B cell (primary cell): ENCODE results near the gene SLC38A10. TPM values are rescaled to one million over a fixed set of nuclear protein-coding genes. Genes with fewer than 3 reads are reported as not detected.
A peak's percentile ranks its signal among the peaks of the same experiment; 100 is the strongest.
"Not testable (repeated sequence)": the region's sequence is repeated elsewhere in the genome, so short reads cannot be mapped to it uniquely, and the experiment has no call there.

Source experiments
- ATAC-seq: fragments of 200-7000 bp; cut with Tn5 transposase; one replicate; pipeline ENCODE4 v1.10.0; 2021; ENCODE audit warnings: low read depth, mild to moderate bottlenecking, moderate number of reproducible peaks, moderate library complexity
- CTCF ChIA-PET: fragments of 350-600 bp; sonication (Branson Sonifier 250); formaldehyde crosslinking; loops from one replicate; lab custom pipeline; 2021; ENCODE audit warnings: antibody characterized with exemption, inconsistent platforms; lab: Charles Lee
- POLR2A ChIA-PET: fragments of 350-600 bp; sonication (Branson Sonifier 250); formaldehyde crosslinking; loops from one replicate; lab custom pipeline; 2021; ENCODE audit warnings: antibody characterized with exemption; lab: Charles Lee
- DNase-seq: peaks from one replicate; pipeline ENCODE4 v3.0.0; 2013
- H2AFZ ChIP-seq: 2 replicates; pipeline ENCODE4 v1.6.1; 2012; ENCODE audit warnings: mild to moderate bottlenecking, low read depth, low read length; ENCODE audit not compliant: insufficient read depth, poor library complexity, severe bottlenecking
- H3K27ac ChIP-seq, 2 donors: 1 replicate in 1 of 2; 2 replicates in 1 of 2; pipeline ENCODE4 v1.5.1; 2012 to 2013; ENCODE audit warnings: low read length in 2 of 2, mild to moderate bottlenecking in 2 of 2, moderate library complexity in 1 of 2
- H3K27me3 ChIP-seq, 4 experiments: fragments of 200-600 bp in 1 of 4; sonication (generic) in 1 of 4; replicated peaks in 1 of 4; 1 replicate in 2 of 4; 2 replicates in 2 of 4; pipeline versions ENCODE4 v1.6.1 to v1.7.0; 2013 to 2016; ENCODE audit warnings: low read length in 3 of 4, mild to moderate bottlenecking in 2 of 4, mixed read lengths in 1 of 4, moderate library complexity in 1 of 4; ENCODE audit not compliant: insufficient read depth in 4 of 4, control insufficient read depth in 3 of 4; ENCODE audit errors: control extremely low read depth in 1 of 4
- H3K36me3 ChIP-seq, 2 experiments: replicated peaks in 1 of 2; 1 replicate in 1 of 2; 2 replicates in 1 of 2; pipeline versions ENCODE4 v1.6.1 to v1.7.1; 2013; ENCODE audit warnings: low read length in 1 of 2; ENCODE audit not compliant: insufficient read depth in 2 of 2, control insufficient read depth in 1 of 2; ENCODE audit errors: control extremely low read depth in 1 of 2, extremely low read depth in 1 of 2
- H3K4me1 ChIP-seq, 2 donors: fragments of 200-600 bp in 1 of 2; sonication (generic) in 1 of 2; 1 replicate in 1 of 2; 2 replicates in 1 of 2; pipeline versions ENCODE4 v1.5.1 to v1.6.1; 2013 to 2017; ENCODE audit warnings: low read length in 2 of 2; ENCODE audit not compliant: control insufficient read depth in 2 of 2, insufficient read depth in 2 of 2
- H3K4me2 ChIP-seq: replicated peaks from 2 replicates; pipeline ENCODE3; 2012; ENCODE audit warnings: mild to moderate bottlenecking, low read depth, low read length; ENCODE audit not compliant: poor library complexity, severe bottlenecking
- H3K4me3 ChIP-seq, 5 experiments: fragments of 200-600 bp in 1 of 5; sonication (generic) in 1 of 5; 1 replicate in 3 of 5; 2 replicates in 2 of 5; pipeline versions ENCODE4 v1.5.1 to v1.7.0; 2011 to 2016; ENCODE audit warnings: low read length in 4 of 5, mild to moderate bottlenecking in 4 of 5, low read depth in 2 of 5, control low read depth in 1 of 5, moderate library complexity in 1 of 5; ENCODE audit not compliant: insufficient read depth in 1 of 5; ENCODE audit errors: control extremely low read depth in 1 of 5, extremely low read depth in 1 of 5
- H3K79me2 ChIP-seq: fragments of 200-600 bp; sonication (generic); one replicate; pipeline ENCODE4 v1.6.0; 2016; ENCODE audit warnings: low read length; ENCODE audit not compliant: control insufficient read depth, insufficient read depth
- H3K9ac ChIP-seq: fragments of 200-600 bp; sonication (generic); 2 replicates; pipeline ENCODE4 v1.6.1; 2017; ENCODE audit warnings: mild to moderate bottlenecking, low read length, moderate library complexity
- H3K9me3 ChIP-seq, 3 donors: one replicate each; pipeline versions ENCODE4 v1.6.1 to v1.7.1; 2013; ENCODE audit warnings: low read length in 2 of 3; ENCODE audit not compliant: control insufficient read depth in 2 of 3, insufficient read depth in 1 of 3; ENCODE audit errors: control extremely low read depth in 1 of 3
- H4K20me1 ChIP-seq: 2 replicates; pipeline ENCODE4 v1.6.0; 2012; ENCODE audit warnings: mild to moderate bottlenecking, low read length; ENCODE audit not compliant: insufficient read depth, control insufficient read depth, poor library complexity, severe bottlenecking
- H3K27ac Mint-ChIP-seq: one replicate; pipeline ENCODE4 v1.8.0; 2021; ENCODE audit warnings: mixed read lengths
- H3K27me3 Mint-ChIP-seq: one replicate; pipeline ENCODE4 v1.8.0; 2021; ENCODE audit warnings: mixed read lengths
- H3K4me1 Mint-ChIP-seq: one replicate; pipeline ENCODE4 v1.8.0; 2021; ENCODE audit warnings: mixed read lengths
- H3K4me3 Mint-ChIP-seq: one replicate; pipeline ENCODE4 v1.8.0; 2021; ENCODE audit warnings: mixed read lengths
- H3K9me3 Mint-ChIP-seq: one replicate; pipeline ENCODE4 v1.8.0; 2022; ENCODE audit warnings: mixed read lengths; ENCODE audit not compliant: insufficient read depth
- EZH2 ChIP-seq: IDR thresholded peaks from 2 replicates; pipeline ENCODE4 v1.6.1; 2012; ENCODE audit warnings: borderline replicate concordance, low read depth, mild to moderate bottlenecking, moderate library complexity, low read length; ENCODE audit not compliant: insufficient read depth, poor library complexity, severe bottlenecking
- whole genome bisulfite sequencing: methylation state at CpG from one replicate; pipeline ENCODE4 v1.1.5; 2013; ENCODE audit warnings: missing lambda C conversion rate; ENCODE audit not compliant: insufficient coverage; 5-methylcytosine and 5-hydroxymethylcytosine counted together
- intact Hi-C: fragments of 100-400 bp; cut with micrococcal nuclease; formaldehyde crosslinking; loops from one replicate; pipeline ENCODE4 v1.10.0; 2022
- polyA plus RNA-seq: library from polyadenylated mRNA; depleted of rRNA; stranded (reverse); fragments of >200 nt; gene quantifications from 2 replicates; pipeline ENCODE4 v1.2.3, GENCODE V29; 2012
- total RNA-seq, 2 donors: library from RNA; stranded (reverse); fragments of 120-200 nt in 1 of 2; gene quantifications; 1 replicate in 1 of 2; 2 replicates in 1 of 2; pipeline versions ENCODE4 v1.2.3 to v1.2.4, GENCODE V29; 2013 to 2022
- TF ChIP-seq, protein P1 (sequence below): fragments of 200-600 bp; IDR thresholded peaks from one replicate; pipeline ENCODE4 v1.8.0; 2022; ENCODE audit warnings: antibody characterized with exemption, mild to moderate bottlenecking

The SLC38A10 gene
- total and polyA plus RNA-seq, 2 donors (not counting 1 experiment from before 2014, with no cell fraction given), result 76.1 to 104 TPM

DNA sequence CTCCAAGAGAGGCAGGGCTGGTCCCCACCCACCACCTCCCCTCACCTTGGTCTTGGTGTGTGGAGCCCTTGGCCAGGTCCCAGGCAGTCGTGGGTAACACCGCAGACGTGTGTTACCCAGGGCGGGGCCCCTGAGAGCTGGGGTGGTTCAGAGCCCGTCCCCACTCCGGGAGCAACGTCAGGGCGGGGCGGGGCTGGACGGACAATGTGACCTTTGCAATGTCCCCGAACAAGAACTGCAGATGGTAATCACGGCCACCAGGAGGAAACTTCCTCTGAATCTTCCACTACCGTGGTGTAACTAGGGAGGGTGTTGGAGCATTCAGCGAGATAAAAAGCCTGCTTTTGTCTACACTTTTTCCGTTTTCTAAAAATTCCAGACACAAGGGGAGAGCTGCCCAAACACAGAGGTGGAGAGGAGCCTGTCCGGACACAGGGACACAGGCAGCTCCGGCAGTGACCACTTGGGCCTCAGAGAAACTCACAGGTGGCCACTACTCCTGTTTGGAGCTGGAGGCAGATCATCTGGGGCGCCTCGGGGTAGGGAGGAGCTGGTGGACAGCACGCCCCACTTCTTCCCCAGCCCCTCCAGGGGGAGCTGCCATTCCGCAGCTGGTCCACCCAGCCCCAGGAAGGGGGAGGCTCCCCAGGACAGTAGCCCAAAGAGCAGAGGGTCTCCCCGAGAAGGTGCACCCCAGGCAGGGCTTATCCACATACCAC, 14.2 kb upstream of the SLC38A10 start:
- 11% methylated on average over 13 of the region's 22 CpGs for WGBS
- H2AFZ ChIP-seq, result no peak overlapping the region

DNA sequence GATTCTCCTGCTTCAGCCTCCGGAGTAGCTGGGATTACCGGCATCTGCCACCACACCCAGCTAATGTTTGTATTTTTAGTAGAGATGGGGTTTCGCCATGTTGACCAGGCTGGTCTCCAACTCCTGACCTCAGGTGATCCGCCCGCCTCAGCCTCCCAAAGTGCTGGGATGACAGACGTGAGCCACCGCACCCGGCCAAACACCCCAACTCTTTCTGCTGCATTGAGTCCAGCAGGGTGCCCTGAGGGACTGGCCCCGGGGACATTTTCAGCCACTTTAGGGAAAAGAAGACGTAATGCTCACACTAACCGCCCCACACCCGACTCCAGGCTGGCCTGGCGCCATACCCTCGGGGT, 13.7 kb upstream of the SLC38A10 start:
- H3K27ac ChIP-seq, H3K79me2 ChIP-seq, DNase-seq, H3K4me1 Mint-ChIP-seq, H3K4me3 ChIP-seq, CTCF ChIA-PET, H3K4me3 Mint-ChIP-seq, H3K27ac Mint-ChIP-seq, intact Hi-C loops, H3K36me3 ChIP-seq, H3K4me1 ChIP-seq, H3K9me3 ChIP-seq, H4K20me1 ChIP-seq, ATAC-seq, H3K9me3 Mint-ChIP-seq, H2AFZ ChIP-seq, H3K9ac ChIP-seq: not testable (repeated sequence)
- POLR2A ChIA-PET, result interaction anchor here (0.7 kb wide), 1 partner anchor 13 kb away, joined by 6 read pairs; the partner anchor contains the start of gene SLC38A10
- 63% methylated on average over 6 of the region's 14 CpGs for WGBS
- H3K27me3 Mint-ChIP-seq, result peaks cover 11% of the 10 kb centered on the region
- Histone ChIP-seq H3K4me2 (peak overlapping the region; percentile 33), H3K27me3 (peaks cover 0 to 11% (median 4%) of the 10 kb centered on the region in 4 experiments)

More for the DNA sequence above, 14.2 kb upstream of the SLC38A10 start:
- Histone ChIP-seq H3K4me3 (no peak overlapping the region), H3K27me3 (peaks cover 0 to 11% (median 4%) of the 10 kb centered on the region in 4 experiments), H3K27ac (no peak overlapping the region), H3K9me3 (no peaks in the 10 kb centered on the region), H3K4me2 (peak overlapping the region; percentile 33), H4K20me1 (no peaks in the 10 kb centered on the region), H3K9ac (no peak overlapping the region), H3K36me3 (no peaks in the 10 kb centered on the region), H3K4me1 (peaks cover 6 to 8% of the 10 kb centered on the region in 2 donors), H3K79me2 (no peaks in the 10 kb centered on the region)
- H3K27ac Mint-ChIP-seq, result no peak overlapping the region
- TF ChIP-seq EZH2, result no peak
- TF ChIP-seq, protein P1, sequence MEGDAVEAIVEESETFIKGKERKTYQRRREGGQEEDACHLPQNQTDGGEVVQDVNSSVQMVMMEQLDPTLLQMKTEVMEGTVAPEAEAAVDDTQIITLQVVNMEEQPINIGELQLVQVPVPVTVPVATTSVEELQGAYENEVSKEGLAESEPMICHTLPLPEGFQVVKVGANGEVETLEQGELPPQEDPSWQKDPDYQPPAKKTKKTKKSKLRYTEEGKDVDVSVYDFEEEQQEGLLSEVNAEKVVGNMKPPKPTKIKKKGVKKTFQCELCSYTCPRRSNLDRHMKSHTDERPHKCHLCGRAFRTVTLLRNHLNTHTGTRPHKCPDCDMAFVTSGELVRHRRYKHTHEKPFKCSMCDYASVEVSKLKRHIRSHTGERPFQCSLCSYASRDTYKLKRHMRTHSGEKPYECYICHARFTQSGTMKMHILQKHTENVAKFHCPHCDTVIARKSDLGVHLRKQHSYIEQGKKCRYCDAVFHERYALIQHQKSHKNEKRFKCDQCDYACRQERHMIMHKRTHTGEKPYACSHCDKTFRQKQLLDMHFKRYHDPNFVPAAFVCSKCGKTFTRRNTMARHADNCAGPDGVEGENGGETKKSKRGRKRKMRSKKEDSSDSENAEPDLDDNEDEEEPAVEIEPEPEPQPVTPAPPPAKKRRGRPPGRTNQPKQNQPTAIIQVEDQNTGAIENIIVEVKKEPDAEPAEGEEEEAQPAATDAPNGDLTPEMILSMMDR, result peak; percentile 11
- peak; percentile 51 for DNase-seq
- ATAC-seq, result peak; percentile 51
- intact Hi-C loops, result no loop called here
- POLR2A ChIA-PET, result interaction anchor here (0.7 kb wide), 1 partner anchor 14 kb away, joined by 6 read pairs; the partner anchor contains the start of gene SLC38A10
- H3K9me3 Mint-ChIP-seq, result no peaks in the 10 kb centered on the region
- peaks cover 7% of the 10 kb centered on the region for H3K4me1 Mint-ChIP-seq
- H3K4me3 Mint-ChIP-seq, result no peak overlapping the region
- CTCF ChIA-PET, result interaction anchor here (0.6 kb wide), 1 partner anchor 398 kb away, joined by 3 read pairs; no protein-coding TSS in a partner anchor
- H3K27me3 Mint-ChIP-seq, result peaks cover 11% of the 10 kb centered on the region
